Bone marrow (tissue), 2 donors: ENCODE results near the gene RIMBP2.

Experiments
- DNase-seq, 2 donors: peaks; one replicate each; lab custom pipeline; 2025; lab: John Stamatoyannopoulos, UW

RIMBP2 gene

DNA sequence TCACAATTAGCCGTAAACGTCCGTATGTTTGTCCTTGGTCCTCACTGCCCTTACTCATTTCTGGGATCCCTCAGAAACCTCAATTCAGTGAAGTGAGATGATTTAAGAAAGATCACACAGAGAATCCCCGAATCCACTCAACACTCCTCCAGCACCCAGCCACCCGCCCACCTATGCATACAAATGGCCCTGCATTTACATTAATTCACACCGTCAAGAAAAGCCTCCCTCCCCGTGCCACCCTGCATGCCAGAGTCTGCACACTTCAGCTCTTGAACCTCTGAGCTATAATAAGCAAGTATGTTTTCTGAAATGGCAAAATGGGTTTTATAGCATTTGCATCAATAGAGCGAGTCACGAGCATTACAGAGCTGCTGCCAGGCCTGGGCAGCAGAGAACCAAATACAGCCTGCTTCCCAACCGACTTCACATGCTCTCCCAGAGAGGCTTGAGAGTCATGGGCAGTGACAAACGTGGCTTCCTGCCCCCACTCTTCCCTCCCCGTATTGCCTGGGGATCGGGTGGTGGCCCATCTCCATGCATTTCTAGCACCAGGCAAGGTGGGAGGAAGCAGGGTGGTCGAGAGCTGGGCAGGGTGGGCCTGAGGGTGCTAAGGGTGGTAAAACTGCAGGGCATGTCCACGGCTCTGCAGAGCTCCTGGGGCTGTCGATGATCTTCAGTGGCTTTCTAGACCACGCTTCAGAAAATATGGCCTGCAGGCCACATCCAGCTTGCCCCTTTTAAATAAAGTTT, 177.6 kb downstream of the RIMBP2 start:
- DNase-seq, result no peak

DNA sequence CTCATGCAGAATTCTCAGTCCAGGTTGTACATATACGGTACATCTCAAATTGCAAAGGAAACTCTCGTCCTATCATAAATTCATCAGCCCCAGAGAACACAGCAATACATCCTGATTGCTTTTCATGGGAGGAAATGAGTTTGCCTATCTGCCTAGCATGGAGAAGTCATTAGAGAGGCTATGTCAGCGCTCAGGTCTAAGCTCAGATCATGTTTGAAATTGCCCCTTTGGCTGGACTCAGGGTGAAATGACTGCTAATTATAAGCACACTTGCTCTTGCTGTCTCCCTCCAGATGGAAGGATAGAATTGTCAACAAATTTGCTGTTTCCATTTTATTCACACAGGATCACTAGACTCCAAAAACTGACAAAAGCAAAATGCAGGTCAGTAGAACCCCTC, 178.4 kb downstream of the RIMBP2 start:
- no peak for DNase-seq

DNA sequence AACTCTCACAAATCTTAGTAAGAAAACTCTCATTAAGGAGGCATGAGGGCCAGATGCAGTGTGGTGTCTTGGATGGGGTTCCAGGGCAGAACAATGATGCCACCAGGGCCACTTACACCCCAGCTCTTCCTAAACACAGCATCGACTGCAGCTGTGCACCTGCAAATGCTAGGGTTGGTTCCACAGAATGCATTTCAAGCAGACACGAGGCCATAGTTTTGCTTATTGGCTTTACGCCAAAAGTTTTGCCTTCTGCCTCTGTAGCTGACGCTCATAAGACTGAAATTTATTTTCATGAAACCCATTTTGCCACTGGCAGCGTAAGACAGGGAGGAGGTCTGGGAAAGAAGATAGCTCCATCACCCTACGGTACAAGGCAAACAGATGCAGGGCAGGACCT, 179.0 kb downstream of the RIMBP2 start:
- DNase-seq, result no peak

GRCh38 chr12:130530429-130530828, 185.7 kb downstream of the RIMBP2 start:
- no peak for DNase-seq

DNA sequence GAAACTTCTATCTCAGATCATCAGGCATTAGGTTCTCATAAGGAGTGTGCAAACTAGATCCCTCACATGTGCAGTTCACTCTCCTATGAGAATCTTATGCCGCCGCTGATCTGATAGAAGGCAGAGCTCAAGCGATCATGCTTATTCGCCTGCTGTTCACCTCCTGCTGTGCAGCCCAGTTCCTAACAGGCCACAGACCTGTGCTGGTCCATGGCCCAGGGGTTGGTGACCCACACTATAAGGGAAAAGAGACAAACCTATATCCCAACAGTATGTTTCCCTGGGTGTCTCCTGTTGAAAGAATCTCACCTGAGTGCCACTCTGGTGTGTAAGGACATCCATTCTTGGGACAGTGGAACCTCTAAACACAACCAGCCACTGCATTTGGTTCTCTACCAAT, 186.3 kb downstream of the RIMBP2 start:
- DNase-seq, result no peak

GRCh38 chr12:130527239-130527638, 188.9 kb downstream of the RIMBP2 start:
- DNase-seq, result no peak

- DNase-seq, result no peak
Measured at GRCh38 chr12:130526813-130527212, 189.3 kb downstream of the RIMBP2 start.

GRCh38 chr12:130525384-130526172, 190.5 kb downstream of the RIMBP2 start:
- no peak for DNase-seq

- DNase-seq, result no peak
Measured at GRCh38 chr12:130524759-130525158, 191.3 kb downstream of the RIMBP2 start.

- no peak for DNase-seq
Measured at GRCh38 chr12:130523863-130524614, 192.1 kb downstream of the RIMBP2 start.

- DNase-seq, result no peak
Measured at GRCh38 chr12:130523208-130523607, 192.9 kb downstream of the RIMBP2 start.

- DNase-seq, result no peak
Measured at GRCh38 chr12:130522244-130522834, 193.8 kb downstream of the RIMBP2 start.

DNA sequence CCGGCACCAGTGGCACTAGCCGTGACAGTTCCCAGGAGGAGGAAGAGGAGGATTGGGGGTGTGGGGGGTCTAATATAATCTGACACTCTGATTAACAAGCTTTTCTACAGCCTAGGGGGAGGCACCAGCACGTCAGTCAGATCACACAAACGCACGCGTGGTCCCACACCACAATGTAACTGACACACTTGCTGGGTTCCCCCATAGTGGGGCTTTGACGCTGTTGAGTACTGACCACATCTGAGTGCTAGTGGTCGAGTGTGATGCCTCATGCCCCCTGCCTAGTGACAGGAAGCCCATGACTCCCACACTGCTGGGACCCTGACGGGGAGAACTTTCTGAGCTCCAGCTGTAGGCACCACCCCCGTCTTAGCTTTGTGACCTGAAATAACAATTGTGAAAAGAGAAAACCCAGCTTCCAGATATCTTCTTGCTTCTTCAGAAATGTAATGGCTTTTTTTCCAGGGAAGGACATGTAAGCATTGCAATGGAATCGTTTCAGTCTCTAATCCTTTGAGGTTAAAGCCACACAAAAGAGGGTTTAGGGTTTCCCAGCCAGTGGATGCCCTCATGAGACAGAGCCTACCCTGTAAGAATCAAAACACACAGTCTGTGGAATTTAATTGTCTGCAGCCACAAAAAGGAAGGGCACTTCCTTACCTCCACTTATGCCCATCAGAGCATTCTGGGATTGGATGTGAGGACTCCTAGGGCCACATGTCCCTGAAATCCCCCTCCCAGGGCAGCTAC, 194.5 kb downstream of the RIMBP2 start:
- DNase-seq, result no peak

GRCh38 chr12:130520784-130521183, 195.3 kb downstream of the RIMBP2 start:
- no peak for DNase-seq

DNA sequence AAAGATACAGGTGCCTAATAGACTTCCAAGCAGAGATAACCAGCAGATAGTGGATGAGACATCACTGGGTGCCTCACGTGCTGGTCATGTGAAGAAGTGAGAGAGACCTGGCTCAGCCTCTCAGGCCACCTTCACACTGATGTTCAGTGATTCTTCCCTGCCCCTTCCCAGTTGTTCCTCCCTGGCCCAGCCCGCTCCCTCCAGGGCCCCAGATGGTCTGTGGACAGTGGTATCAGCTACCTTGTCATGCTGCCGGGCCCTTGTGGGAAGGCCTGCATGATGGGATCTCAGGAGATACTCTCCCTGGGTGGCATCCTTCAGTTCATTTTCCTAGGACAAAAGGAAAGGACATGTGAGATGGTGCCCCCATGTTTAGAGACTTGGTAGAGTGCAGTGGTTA, 198.5 kb downstream of the RIMBP2 start:
- DNase-seq, result no peak

GRCh38 chr12:130514149-130514551, 201.9 kb downstream of the RIMBP2 start:
- DNase-seq, result no peak

DNA sequence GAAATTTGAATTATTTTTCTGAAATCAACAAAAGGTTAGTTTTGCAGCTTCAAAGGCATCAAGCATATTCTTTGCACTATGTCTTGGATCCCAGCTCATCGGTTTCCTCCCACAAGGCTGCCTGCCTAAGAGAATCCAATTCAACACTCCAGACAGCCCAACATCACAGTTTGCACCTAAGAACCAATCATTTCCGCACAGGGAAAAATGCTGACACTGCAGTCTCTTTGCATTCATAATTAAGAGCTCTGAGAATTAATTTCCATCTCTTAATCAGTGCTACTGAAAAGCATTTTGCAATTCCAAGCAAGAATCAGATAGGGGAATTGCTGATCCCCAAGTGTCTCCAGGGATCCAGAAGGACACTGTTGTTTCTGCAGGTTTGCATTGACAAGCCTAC, 202.5 kb downstream of the RIMBP2 start:
- DNase-seq, result no peak

- no peak for DNase-seq
Measured at GRCh38 chr12:130511285-130511684, 204.8 kb downstream of the RIMBP2 start.

GRCh38 chr12:130509454-130509853, 206.6 kb downstream of the RIMBP2 start:
- no peak for DNase-seq

GRCh38 chr12:130508847-130509246, 207.3 kb downstream of the RIMBP2 start:
- no peak for DNase-seq

DNA sequence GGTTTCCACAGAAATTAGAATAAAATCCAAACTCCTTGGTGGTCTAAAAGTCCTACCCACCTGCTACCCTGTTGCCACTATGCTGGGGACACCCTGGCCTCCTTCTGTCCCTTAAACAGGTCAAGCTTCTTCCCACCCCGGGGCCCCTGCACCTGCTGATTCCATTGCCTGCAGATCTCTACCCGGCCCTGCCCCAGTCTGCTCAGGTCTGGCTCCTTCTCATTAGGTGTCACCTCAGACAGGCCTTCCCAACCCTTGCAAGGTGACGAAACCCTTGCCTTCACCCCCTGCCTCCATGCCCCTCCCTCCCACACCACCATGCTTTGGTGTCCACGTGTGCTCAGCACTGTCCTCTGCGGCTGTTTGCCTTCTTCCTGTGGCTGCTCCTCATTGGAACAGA, 207.8 kb downstream of the RIMBP2 start:
- DNase-seq, result no peak

GRCh38 chr12:130506844-130507243, 209.3 kb downstream of the RIMBP2 start:
- DNase-seq, result no peak
